DND-41 (cell line): ENCODE results near the gene PKD1L1.

ENCODE experiments used
- EZH2 ChIP-seq: IDR thresholded peaks from 3 replicates; pipeline ENCODE4 v1.6.1; 2012; ENCODE audit warnings: borderline replicate concordance, low read depth, mild to moderate bottlenecking, moderate library complexity, low read length, inconsistent platforms; ENCODE audit not compliant: severe bottlenecking
- TF ChIP-seq, protein P1 (sequence below): IDR thresholded peaks from 2 replicates; pipeline ENCODE4 v1.5.1; 2012; ENCODE audit warnings: borderline replicate concordance, low read length, moderate library complexity, mild to moderate bottlenecking; ENCODE audit not compliant: poor library complexity, severe bottlenecking; ENCODE audit errors: extremely low read depth

DNA sequence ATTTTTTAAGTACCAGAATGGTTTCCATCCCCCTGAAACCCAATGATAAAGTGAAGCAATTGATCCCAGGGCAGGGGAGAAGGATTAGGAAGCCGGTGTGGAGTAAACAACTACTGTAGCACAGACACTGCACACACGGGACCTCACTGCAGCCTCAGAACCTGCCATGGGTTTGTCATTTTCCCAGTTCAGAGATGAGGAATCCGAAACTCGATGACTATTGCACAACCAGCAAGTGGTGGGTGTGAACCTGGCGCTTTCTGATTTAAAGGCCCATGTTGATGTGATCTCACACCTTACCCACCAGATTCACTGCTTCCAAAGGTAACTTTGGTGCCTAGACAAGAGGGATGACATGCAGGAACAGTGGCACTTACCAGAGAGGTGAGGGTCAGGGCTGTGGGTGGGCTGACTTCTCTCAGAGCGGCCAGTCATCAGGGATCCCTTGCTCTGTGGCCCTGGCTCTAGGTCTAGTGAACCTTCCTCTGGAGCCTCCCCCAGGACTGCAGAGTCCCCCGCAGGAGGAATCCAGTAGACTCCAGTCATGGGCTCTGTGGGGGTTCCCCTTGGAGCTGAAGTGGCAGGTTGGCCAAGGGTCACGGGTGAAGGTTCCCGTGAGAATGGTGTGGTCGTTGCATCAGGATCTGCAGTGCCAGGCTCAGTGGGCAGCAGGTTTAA, 62.8 kb downstream of the PKD1L1 start:
- TF ChIP-seq, protein P1, sequence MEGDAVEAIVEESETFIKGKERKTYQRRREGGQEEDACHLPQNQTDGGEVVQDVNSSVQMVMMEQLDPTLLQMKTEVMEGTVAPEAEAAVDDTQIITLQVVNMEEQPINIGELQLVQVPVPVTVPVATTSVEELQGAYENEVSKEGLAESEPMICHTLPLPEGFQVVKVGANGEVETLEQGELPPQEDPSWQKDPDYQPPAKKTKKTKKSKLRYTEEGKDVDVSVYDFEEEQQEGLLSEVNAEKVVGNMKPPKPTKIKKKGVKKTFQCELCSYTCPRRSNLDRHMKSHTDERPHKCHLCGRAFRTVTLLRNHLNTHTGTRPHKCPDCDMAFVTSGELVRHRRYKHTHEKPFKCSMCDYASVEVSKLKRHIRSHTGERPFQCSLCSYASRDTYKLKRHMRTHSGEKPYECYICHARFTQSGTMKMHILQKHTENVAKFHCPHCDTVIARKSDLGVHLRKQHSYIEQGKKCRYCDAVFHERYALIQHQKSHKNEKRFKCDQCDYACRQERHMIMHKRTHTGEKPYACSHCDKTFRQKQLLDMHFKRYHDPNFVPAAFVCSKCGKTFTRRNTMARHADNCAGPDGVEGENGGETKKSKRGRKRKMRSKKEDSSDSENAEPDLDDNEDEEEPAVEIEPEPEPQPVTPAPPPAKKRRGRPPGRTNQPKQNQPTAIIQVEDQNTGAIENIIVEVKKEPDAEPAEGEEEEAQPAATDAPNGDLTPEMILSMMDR: no peak
- TF ChIP-seq EZH2: no peak
